Measurements from ENCODE around the gene PAXX. TPM values are rescaled to one million over a fixed set of nuclear protein-coding genes. Genes with fewer than 3 reads are reported as not detected.

The PAXX gene
- total RNA-seq, 1 donor from 2014 or later: 8.3 TPM

GRCh38 chr9:136983167-136983566 is 9.1 kb upstream of the PAXX start:
- H3K4me1 Mint-ChIP-seq (ENCODE audit: unreplicated experiment): peaks cover 2% of the 10 kb centered on the region

GRCh38 chr9:136983656-136984314 is 8.4 kb upstream of the PAXX start:
- Mint-ChIP-seq H3K9me3 (ENCODE audit: unreplicated experiment) (no peaks in the 10 kb centered on the region), H3K36me3 (ENCODE audit: low read depth, unreplicated experiment) (peaks cover 9% of the 10 kb centered on the region), H3K27ac (ENCODE audit: unreplicated experiment) (no peak overlapping the region), H3K4me3 (ENCODE audit: unreplicated experiment) (peak overlapping the region; percentile 52), H3K4me1 (ENCODE audit: unreplicated experiment) (peaks cover 2% of the 10 kb centered on the region), H3K27me3 (ENCODE audit: unreplicated experiment) (peaks cover 14% of the 10 kb centered on the region)
- DNase-seq (ENCODE audit: low spot score): no peak
- TF ChIP-seq CTCF (IDR thresholded peaks at IDR 0.05; ENCODE audit: unreplicated experiment): no peak

More at GRCh38 chr9:136983167-136983566, 9.1 kb upstream of the PAXX start:
- H3K36me3 Mint-ChIP-seq (ENCODE audit: low read depth, unreplicated experiment): peaks cover 9% of the 10 kb centered on the region
- no peak for DNase-seq (ENCODE audit: low spot score)
- H3K9me3 Mint-ChIP-seq (ENCODE audit: unreplicated experiment): no peaks in the 10 kb centered on the region
- no peak for TF ChIP-seq CTCF (IDR thresholded peaks at IDR 0.05; ENCODE audit: unreplicated experiment)
- H3K4me3 Mint-ChIP-seq (ENCODE audit: unreplicated experiment): no peak overlapping the region
- H3K27ac Mint-ChIP-seq (ENCODE audit: unreplicated experiment): no peak overlapping the region
- peaks cover 14% of the 10 kb centered on the region for H3K27me3 Mint-ChIP-seq (ENCODE audit: unreplicated experiment)

GRCh38 chr9:136984464-136985026 is 7.7 kb upstream of the PAXX start:
- Mint-ChIP-seq H3K27me3 (ENCODE audit: unreplicated experiment) (peaks cover 12% of the 10 kb centered on the region), H3K9me3 (ENCODE audit: unreplicated experiment) (no peaks in the 10 kb centered on the region), H3K36me3 (ENCODE audit: low read depth, unreplicated experiment) (peaks cover 9% of the 10 kb centered on the region), H3K27ac (ENCODE audit: unreplicated experiment) (no peak overlapping the region), H3K4me3 (ENCODE audit: unreplicated experiment) (no peak overlapping the region), H3K4me1 (ENCODE audit: unreplicated experiment) (peaks cover 2% of the 10 kb centered on the region)
- no peak for TF ChIP-seq CTCF (IDR thresholded peaks at IDR 0.05; ENCODE audit: unreplicated experiment)
- DNase-seq (ENCODE audit: low spot score): no peak

- H3K4me3 Mint-ChIP-seq (ENCODE audit: unreplicated experiment): no peak overlapping the region
Measured at GRCh38 chr9:136985027-136985602, 7.1 kb upstream of the PAXX start.

More at GRCh38 chr9:136985027-136985602, 7.1 kb upstream of the PAXX start:
- Mint-ChIP-seq H3K4me1 (ENCODE audit: unreplicated experiment) (peaks cover 2% of the 10 kb centered on the region), H3K27me3 (ENCODE audit: unreplicated experiment) (peaks cover 14% of the 10 kb centered on the region), H3K9me3 (ENCODE audit: unreplicated experiment) (no peaks in the 10 kb centered on the region), H3K27ac (ENCODE audit: unreplicated experiment) (no peak overlapping the region), H3K36me3 (ENCODE audit: low read depth, unreplicated experiment) (peaks cover 9% of the 10 kb centered on the region)
- DNase-seq (ENCODE audit: low spot score): no peak
- no peak for TF ChIP-seq CTCF (IDR thresholded peaks at IDR 0.05; ENCODE audit: unreplicated experiment)

Measured in endothelial cell (in vitro differentiated cells).